Common myeloid progenitor, CD34-positive (primary cell): ENCODE data around the gene KCTD18.

Experiments used
- CTCF ChIA-PET: fragments of 350-600 bp; sonication (Branson Sonifier 250); formaldehyde crosslinking; loops from one replicate; lab custom pipeline; 2021; ENCODE audit warnings: antibody characterized with exemption; lab: Charles Lee
- POLR2A ChIA-PET: fragments of 350-600 bp; sonication (Branson Sonifier 250); formaldehyde crosslinking; loops from one replicate; lab custom pipeline; 2021; ENCODE audit warnings: antibody characterized with exemption; lab: Charles Lee
- DNase-seq, 3 donors: peaks; one replicate each; pipeline versions ENCODE4 v3.0.0 to v3.0.0-alpha.2; 2013
- H3K27ac ChIP-seq, 2 experiments: 1 replicate in 1 of 2; 2 replicates in 1 of 2; pipeline ENCODE4 v1.7.0; 2013; ENCODE audit warnings: inconsistent platforms in 2 of 2, low read length in 2 of 2, mild to moderate bottlenecking in 2 of 2, low read depth in 1 of 2, moderate library complexity in 1 of 2; ENCODE audit not compliant: severe bottlenecking in 2 of 2, insufficient read depth in 1 of 2, poor library complexity in 1 of 2
- H3K27me3 ChIP-seq, 5 experiments: replicated peaks in 2 of 5; 1 replicate in 3 of 5; 2 replicates in 2 of 5; pipeline versions ENCODE4 v1.6.1 to v1.7.0; 2013; ENCODE audit warnings: low read length in 4 of 5, mild to moderate bottlenecking in 2 of 5, moderate library complexity in 2 of 5, inconsistent platforms in 1 of 5; ENCODE audit not compliant: insufficient read depth in 5 of 5, control insufficient read depth in 4 of 5
- H3K36me3 ChIP-seq, 4 experiments: 1 replicate in 2 of 4; 2 replicates in 2 of 4; pipeline versions ENCODE4 v1.6.1 to v1.7.0; 2013; ENCODE audit warnings: low read length in 3 of 4, control low read depth in 1 of 4, mild to moderate bottlenecking in 1 of 4; ENCODE audit not compliant: control insufficient read depth in 4 of 4, insufficient read depth in 4 of 4
- H3K4me1 ChIP-seq, 4 experiments: 1 replicate in 3 of 4; 2 replicates in 1 of 4; pipeline versions ENCODE4 v1.6.1 to v1.7.1; 2013; ENCODE audit warnings: low read length in 3 of 4, mild to moderate bottlenecking in 3 of 4, control low read depth in 1 of 4, inconsistent platforms in 1 of 4, moderate library complexity in 1 of 4; ENCODE audit not compliant: control insufficient read depth in 4 of 4, insufficient read depth in 4 of 4; ENCODE audit errors: control extremely low read depth in 1 of 4
- H3K4me3 ChIP-seq, 7 experiments: 1 replicate in 4 of 7; 2 replicates in 3 of 7; pipeline versions ENCODE4 v1.5.1 to v1.7.0; 2013; ENCODE audit warnings: mild to moderate bottlenecking in 7 of 7, low read length in 6 of 7, moderate library complexity in 6 of 7, inconsistent platforms in 2 of 7, low read depth in 2 of 7, control low read depth in 1 of 7; ENCODE audit not compliant: insufficient read depth in 4 of 7, control insufficient read depth in 1 of 7; ENCODE audit errors: extremely low read depth in 1 of 7
- H3K9me3 ChIP-seq, 5 experiments: 1 replicate in 4 of 5; 2 replicates in 1 of 5; pipeline versions ENCODE4 v1.6.1 to v1.7.1; 2013; ENCODE audit warnings: low read length in 4 of 5, mild to moderate bottlenecking in 2 of 5, inconsistent platforms in 1 of 5, low read depth in 1 of 5, moderate library complexity in 1 of 5; ENCODE audit not compliant: control insufficient read depth in 4 of 5, insufficient read depth in 2 of 5; ENCODE audit errors: control extremely low read depth in 1 of 5
- WGBS: methylation state at CpG from one replicate; pipeline ENCODE4 v1.1.5; 2013; ENCODE audit not compliant: insufficient coverage; 5-methylcytosine and 5-hydroxymethylcytosine counted together

The KCTD18 gene

DNA sequence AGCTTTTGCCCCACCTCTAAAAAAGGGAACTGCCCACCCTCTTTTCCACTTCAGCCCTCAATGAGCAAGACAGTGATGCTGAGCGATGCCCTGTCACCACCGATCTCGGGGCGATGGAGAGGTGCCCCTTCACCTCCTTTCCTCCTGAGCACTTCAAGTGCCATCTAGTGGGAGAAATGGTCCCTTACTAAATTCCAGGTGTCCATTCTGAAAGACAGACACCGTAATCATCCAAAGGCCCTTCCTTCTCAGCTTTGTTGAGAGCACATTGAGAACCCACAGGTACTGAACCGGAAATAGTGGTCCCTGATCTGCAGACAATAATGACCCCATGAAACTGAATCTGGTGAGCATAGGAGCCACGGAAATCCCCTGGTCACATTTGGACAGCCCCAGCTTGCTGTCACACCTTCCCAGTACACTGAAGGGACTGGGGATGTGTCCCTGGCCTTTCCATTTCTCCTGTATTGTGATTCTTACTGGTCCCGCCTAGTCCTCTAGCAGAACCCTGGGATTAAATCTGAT lies 38.5 kb downstream of the KCTD18 start:
- peaks cover 0 to 20% (median 5%) of the 10 kb centered on the region in 4 experiments for H3K36me3 ChIP-seq
- POLR2A ChIA-PET: no interaction called here
- peak; percentile 60 to 81 (median 76) for DNase-seq

DNA sequence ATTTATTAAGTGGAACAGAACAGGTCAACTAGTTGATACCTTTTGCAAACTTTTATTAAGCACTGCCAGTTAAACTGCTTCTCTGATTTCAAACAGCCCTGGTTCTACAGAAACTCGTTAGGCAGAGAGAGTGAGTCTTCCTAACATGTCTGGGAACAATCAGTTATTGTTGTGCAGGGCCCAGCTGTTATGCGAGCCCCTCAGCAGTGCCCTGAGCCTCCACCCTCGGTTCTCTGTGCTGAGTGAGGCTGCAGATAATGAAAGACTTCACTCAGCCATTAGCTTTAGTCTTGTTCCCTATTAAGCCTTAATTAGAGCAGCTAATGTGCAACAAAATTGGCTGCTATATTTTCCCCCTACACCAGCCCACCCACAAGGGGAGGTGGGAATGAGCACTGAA lies 39.6 kb downstream of the KCTD18 start:
- 100% methylated on average over 3 of the region's 3 CpGs for WGBS
- peaks cover 0 to 20% (median 3%) of the 10 kb centered on the region in 4 experiments for H3K36me3 ChIP-seq
- H3K27ac ChIP-seq: no peak overlapping the region
- no peaks in the 10 kb centered on the region for H3K4me1 ChIP-seq
- ChIA-PET CTCF (interaction anchor here (0.8 to 3.9 kb wide), 17 partner anchors 12 to 504 kb away, joined by 3 to 39 read pairs (median 6); partner anchors contain the start of gene SGO2), POLR2A (interaction anchor here (0.8 kb wide), 1 partner anchor 286 kb away, joined by 3 read pairs; no protein-coding TSS in a partner anchor)
- no peak overlapping the region for H3K4me3 ChIP-seq
- H3K9me3 ChIP-seq: no peaks in the 10 kb centered on the region
- no peak for DNase-seq
- H3K27me3 ChIP-seq: no peaks in the 10 kb centered on the region

More for the DNA sequence above, 38.5 kb downstream of the KCTD18 start:
- H3K4me1 ChIP-seq: no peaks in the 10 kb centered on the region
- no peaks in the 10 kb centered on the region for H3K27me3 ChIP-seq
- WGBS: 55% methylated on average over 7 of the region's 8 CpGs
- H3K27ac ChIP-seq: no peak overlapping the region
- CTCF ChIA-PET: interaction anchor here (0.6 to 3.9 kb wide), 25 partner anchors 11 to 505 kb away, joined by 3 to 39 read pairs (median 4); partner anchors contain the start of gene SGO2
- no peaks in the 10 kb centered on the region for H3K9me3 ChIP-seq
- no peak overlapping the region for H3K4me3 ChIP-seq

DNA sequence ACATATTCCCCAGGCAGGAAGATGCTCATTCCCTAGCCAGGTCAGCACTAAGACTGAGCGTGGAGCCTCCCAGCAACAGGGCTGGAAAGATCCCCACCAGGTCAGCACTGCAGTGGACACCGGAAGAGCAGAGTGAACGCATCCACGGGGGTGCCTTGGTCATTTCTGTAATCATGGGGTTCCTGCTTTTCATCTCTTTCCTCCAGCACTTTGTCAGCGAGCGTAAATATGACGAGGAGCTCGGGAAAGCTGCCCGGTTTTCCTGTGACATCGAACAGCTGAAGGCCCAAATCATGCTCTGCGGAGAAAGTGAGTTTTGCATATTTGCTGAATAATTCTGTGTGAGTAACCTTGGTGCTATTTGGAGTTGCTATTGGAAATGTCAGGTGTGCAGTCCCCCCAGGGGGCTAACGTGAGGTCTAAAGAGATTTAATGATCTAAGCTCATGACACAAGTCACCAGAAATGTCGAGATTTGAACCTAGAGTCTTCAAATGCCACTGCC lies 40.1 kb downstream of the KCTD18 start:
- Histone ChIP-seq H3K4me1 (no peaks in the 10 kb centered on the region), H3K27ac (no peak overlapping the region), H3K4me3 (no peak overlapping the region), H3K9me3 (no peaks in the 10 kb centered on the region), H3K27me3 (no peaks in the 10 kb centered on the region), H3K36me3 (peaks cover 0 to 20% (median 3%) of the 10 kb centered on the region in 4 experiments)
- WGBS: over 99% methylated on average over 13 of the region's 13 CpGs
- CTCF ChIA-PET: interaction anchor here (0.8 to 3.9 kb wide), 13 partner anchors 8 to 504 kb away, joined by 3 to 39 read pairs (median 8); partner anchors contain the start of gene SGO2
- no peak for DNase-seq
- POLR2A ChIA-PET: interaction anchor here (0.8 kb wide), 1 partner anchor 287 kb away, joined by 3 read pairs; no protein-coding TSS in a partner anchor

DNA sequence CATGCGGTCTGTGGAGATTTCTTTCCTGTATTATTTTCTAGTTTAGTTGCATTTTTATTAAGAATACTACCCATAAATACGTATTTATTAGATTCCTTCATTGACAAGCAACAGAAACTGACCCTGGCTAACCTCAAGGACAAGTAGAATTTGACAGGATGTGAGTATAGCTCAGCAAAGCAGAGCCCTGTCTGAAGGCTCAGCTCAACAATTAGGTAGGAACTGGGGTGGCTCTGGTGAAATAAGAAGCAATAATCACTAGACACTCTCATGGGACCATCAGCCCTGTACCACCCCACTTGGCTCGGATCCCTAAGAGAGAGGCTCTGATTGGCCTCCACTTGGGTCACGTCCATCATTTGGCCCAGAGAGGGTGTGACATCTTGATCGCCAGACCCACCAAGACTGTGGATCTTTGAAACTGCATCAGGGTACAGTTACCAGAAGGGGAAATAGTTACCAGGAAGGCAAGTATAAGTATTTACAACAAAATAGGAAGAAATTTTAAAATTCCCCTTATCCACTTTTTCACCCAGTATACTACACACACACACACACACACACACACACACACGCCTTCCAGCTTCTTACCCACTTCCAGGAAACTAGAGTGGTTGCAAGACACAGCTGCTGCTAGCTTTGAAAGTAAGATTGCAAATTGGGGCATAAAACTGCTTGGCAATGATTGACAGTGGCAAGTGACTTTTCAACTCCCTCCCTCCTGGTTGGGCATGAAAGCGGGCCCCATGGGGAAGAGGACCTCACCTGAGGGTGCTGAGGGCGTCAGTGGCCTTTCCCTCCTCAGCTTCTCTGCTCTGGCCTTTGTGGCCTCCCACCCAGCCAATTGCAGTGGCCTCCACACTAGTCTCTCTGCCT lies 41.8 kb downstream of the KCTD18 start:
- no peaks in the 10 kb centered on the region for H3K4me1 ChIP-seq
- no peaks in the 10 kb centered on the region for H3K9me3 ChIP-seq
- CTCF ChIA-PET: interaction anchor here (0.7 to 2.4 kb wide), 8 partner anchors 13 to 497 kb away, joined by 3 to 8 read pairs (median 4); no protein-coding TSS in a partner anchor
- H3K27me3 ChIP-seq: no peaks in the 10 kb centered on the region
- H3K36me3 ChIP-seq: peaks cover 0 to 20% (median 2%) of the 10 kb centered on the region in 4 experiments
- no peak for DNase-seq
- POLR2A ChIA-PET: no interaction called here
- no peak overlapping the region for H3K27ac ChIP-seq
- WGBS: 98% methylated on average over 4 of the region's 8 CpGs
- H3K4me3 ChIP-seq: no peak overlapping the region

DNA sequence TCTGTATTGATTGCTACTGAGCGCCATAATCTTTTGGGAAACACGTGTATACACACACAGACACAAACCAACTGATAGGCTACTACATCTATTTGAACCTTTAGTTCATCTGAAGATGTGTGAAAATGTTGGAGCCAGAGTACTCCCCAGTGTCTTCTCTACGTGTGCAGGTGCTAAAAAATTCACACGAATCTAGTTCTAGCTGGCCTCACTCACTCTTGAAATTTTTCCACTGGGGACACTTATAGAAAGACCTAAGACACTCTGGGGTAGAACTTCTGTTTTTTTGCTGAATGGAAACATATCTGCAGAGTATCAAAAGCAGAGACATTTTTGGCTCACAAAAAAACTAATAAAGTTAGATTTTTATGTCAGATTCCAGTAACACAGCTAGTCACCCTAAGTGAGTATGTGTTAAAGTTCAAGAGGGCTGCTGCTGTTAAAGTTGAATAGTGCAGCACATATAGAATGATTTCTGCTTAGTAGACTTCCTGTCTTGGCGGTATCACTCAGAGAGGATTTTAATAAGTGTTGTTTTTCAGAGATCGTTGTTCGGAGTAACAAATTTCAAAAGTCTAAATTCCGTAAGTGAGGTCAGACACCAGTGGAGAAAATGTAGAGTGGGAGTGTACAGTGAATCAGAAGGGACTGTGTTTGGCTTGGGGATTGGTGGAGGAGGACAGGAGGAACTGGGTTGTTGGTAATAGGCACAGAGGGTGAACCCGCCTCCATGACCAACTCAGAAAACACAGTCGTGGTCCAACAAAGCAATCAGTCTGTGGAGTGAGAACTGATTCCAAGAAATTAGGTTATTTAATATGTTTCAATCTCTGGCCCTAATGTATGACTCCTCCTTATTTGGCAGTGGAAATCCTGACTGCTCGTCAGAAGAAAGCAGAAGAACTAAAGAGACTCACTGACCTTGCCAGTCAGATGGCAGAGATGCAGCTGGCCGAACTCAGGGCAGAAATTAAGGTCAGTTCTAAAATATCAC lies 43.1 kb downstream of the KCTD18 start:
- H3K27ac ChIP-seq: no peak overlapping the region
- ChIA-PET CTCF (interaction anchor here (1.4 to 2.4 kb wide), 4 partner anchors 15 to 493 kb away, joined by 3 to 8 read pairs (median 6); no protein-coding TSS in a partner anchor), POLR2A (no interaction called here)
- no peaks in the 10 kb centered on the region for H3K9me3 ChIP-seq
- no peak for DNase-seq
- WGBS: 96% methylated on average over 9 of the region's 12 CpGs
- no peaks in the 10 kb centered on the region for H3K4me1 ChIP-seq
- peaks cover 0 to 20% (median 0%) of the 10 kb centered on the region in 4 experiments for H3K36me3 ChIP-seq
- no peak overlapping the region for H3K4me3 ChIP-seq
- no peaks in the 10 kb centered on the region for H3K27me3 ChIP-seq

DNA sequence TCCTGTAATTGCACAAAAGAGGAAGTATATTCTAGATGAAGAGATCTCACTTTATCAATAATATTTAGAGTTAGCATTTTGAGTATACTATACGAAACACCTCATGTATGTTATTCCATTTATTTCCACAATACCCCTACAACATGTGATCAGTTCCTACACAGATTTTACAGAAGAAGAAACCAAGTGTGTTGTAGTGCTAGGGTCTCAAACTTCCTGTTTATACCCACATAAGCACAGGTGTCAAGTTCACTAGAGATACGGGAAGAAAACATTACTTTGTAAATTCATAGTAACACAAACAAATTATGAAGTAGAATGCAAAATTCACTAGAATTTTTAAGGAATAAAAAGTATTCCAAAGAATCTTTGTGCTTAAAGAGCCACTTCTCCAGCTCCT lies 46.4 kb downstream of the KCTD18 start:
- POLR2A ChIA-PET: no interaction called here
- no peak overlapping the region for H3K27ac ChIP-seq
- no peak overlapping the region for H3K4me3 ChIP-seq
- no peaks in the 10 kb centered on the region for H3K4me1 ChIP-seq
- no peaks in the 10 kb centered on the region for H3K9me3 ChIP-seq
- H3K36me3 ChIP-seq: peaks cover 0 to 10% (median 0%) of the 10 kb centered on the region in 4 experiments
- no peak for DNase-seq
- H3K27me3 ChIP-seq: no peaks in the 10 kb centered on the region
- CTCF ChIA-PET: interaction anchor here (1.2 kb wide), 1 partner anchor 9 kb away, joined by 3 read pairs; no protein-coding TSS in a partner anchor
- no CpG with 5 or more reads among the region's 2 CpGs for WGBS
